KBM-7 (cell line): Measurements from ENCODE around the gene DOCK6.

Source experiments
- DNase-seq: peaks from one replicate; pipeline ENCODE4 v3.0.0-alpha.2; 2015
- in situ Hi-C: fragments of 300-500 bp; cut with MboI; formaldehyde crosslinking; loops from 2 replicates; pipeline ENCODE4 v1.14.3; 2020; ENCODE audit warnings: low sequenced_read_pairs, low pct_unique_long_range_greater_than_20kb, mixed read lengths

DOCK6 gene

DNA sequence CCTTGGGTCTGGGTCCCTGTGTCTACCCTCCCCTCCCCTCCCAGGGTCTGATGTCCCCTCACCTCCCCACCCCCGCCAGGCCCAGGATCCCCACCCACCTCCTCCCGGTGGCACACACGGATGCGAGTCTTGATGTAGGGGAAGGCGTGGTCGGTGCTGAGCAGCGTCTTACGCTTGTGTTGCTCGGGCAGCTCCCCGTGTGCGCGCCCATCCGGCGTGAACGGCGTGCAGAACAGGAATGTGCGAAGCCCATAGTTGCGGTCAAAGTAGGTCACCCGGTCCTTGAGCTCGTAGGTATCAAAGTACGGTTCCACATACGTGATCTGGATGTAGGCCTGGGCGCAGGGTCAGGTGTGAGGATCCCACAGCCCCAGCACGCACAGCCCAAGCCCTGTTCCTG, 60.5 kb downstream of the DOCK6 start:
- in situ Hi-C loops: no loop called here

DNA sequence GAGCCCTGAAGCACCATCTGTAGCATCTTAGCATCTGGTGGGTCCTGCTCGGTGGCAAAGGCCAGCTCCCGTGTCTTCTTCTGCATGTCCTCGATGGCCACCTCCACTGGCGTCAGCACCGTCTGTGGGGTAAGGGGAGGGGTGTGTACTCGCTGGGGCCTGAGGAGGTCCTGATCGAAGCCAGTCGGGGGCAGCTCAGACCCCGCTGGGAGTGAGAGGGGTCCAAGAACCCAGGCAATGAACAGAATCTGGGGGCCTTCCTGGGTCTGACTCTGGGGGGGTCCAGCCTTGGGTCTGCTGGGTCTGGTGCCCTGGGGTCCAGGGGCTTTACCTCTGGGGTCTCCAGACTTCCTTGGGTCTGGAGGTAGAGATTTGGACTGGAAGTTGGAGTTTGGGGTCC, 61.4 kb downstream of the DOCK6 start:
- no peak for DNase-seq
- in situ Hi-C loops: no loop called here

More for the DNA sequence above, 60.5 kb downstream of the DOCK6 start:
- DNase-seq: no peak

DNA sequence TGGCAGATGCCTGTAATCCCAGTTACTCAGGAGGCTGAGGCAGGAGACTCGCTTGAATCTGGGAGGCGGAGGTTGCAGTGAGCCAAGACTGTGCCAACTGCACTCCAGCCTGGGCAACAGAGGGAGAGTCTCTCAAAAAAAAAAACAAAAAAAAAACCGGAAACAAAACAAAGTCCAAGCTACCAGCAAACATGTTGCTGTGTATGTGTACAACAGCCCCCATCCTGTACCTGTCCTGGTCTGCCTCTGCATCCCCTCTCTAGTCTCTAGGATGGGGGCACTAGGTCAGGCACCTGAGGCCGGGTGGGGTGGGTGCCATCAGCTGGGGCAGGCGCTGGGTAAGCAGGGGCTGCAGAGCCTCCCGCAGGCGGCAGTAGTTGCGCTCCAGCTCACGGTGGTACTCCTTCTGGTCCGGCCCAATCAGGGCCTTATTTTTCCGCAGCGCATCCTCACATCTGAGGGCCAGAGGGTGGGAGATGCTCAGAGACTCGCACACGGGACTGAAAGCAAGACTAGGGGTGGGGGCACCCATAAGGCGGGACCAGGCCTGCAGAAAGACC, 62.2 kb downstream of the DOCK6 start:
- no peak for DNase-seq
- in situ Hi-C loops: no loop called here

DNA sequence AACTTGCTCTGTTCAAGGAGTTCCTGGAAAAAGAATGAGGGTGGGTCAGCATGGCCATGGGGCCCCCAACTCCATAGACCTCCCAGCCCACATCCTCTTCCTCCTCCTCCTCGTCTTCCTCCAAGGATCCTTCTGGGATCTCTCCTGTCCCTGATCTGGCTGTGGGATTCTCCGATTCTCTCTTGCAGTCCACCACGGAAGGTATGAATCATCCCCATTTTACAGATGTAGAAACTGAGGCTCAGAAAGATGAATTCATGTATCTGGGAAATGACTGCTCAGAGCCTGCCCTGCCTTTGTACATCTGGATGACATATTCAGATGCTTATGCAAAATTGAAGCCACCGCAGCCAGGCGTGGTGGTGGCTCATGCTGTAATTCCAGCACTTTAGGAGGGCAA, 62.8 kb downstream of the DOCK6 start:
- in situ Hi-C loops: no loop called here
- no peak for DNase-seq

DNA sequence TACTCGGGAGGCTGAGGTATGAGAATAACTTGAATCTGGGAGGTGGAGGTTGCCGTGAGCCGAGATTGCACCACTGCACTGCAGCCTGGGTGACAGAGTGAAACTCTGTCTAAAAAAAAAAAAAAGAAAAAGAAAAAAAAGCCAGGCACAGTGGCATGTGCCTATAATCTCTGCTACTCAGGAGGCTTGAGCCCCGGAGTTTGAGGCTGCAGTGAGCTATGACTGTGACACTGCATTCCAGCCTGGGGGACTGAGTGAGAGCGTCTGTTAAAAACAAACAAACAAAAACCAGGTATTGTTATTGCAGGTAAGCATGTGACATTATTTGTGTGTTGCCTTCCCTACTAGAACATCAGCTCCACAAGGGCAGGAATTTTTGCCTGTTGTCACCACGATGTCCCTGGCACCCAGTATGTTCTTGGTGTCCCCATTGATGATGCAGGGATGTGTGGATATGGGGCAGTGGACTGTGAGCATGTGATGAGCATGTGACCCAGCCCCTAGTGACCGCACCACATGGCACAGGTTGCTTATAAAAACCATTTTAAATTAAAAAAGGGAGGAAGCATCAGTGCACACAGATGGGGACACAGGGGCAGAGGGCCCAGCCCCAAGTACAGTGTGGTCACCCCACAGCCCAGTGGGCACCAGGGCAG, 63.4 kb downstream of the DOCK6 start:
- in situ Hi-C loops: no loop called here
- no peak for DNase-seq

DNA sequence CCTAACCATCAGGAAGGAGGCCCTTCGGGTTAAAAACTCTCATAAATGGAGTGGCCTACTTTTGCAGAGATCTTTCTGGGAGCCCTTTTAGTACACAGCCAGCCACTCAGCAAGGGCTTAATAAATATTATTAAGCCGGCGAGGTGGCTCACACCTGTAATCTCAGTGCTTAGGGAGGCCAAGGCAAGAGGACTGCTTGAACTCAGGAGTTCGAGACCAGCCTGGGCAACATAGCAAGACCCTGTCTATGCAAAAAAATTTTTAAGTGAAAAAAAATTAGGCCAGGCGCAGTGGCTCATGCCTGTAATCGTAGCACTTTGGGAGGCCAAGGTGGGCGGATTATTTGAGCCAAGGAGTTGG, 64.2 kb downstream of the DOCK6 start:
- in situ Hi-C loops: no loop called here

DNA sequence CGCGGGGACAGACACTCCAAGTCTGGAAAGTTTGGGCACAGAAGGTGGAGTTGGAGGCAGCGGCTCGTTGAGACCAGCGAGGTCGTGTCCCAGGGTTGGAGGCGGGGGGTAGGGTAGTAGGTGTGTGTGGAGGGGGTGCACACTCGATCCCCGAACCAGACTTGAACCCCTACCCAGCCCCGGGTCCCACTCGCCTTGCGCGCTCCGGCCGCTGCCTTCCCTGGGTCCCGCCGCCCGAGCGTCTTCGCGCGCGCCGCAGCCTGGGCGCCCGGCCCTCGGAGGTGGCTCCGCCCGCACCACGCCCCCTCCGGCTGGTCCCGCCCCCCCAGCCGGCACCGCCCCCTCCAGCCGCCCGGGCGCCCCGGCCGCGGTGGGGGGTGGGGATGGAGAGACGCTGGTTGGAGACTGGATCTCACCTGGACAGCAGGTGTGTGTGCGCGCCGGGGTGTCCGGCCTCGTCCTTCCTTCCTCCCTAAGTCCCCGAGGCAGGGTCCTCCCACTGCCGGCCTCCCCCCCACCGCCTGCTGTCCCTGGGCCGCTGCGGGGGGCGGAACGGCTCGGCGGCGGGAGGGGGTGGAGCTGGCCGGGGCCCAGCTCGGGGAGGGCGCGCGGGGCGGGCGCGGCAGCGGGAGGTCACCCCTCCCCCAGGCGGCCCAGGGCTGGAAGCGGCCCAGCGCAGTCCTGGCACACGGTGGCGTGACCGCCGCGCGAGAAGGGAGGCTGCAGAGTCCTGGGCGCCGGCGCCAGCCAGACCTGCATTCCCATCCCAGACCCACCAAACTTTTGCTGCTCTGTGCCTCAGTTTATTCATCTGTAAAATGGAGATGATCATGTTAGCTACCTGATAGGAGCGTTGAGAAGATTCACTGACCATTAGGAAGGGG, 64.8 kb downstream of the DOCK6 start, which contains the start of gene KANK2:
Gene KANK2 (minus strand): TSS at position 255 of the 884 bp plus-strand sequence. CDS start 3,034 bp downstream, outside the sequence.
- peak; percentile 69 for DNase-seq
- in situ Hi-C loops: no loop called here

More for the DNA sequence above, 64.2 kb downstream of the DOCK6 start:
- DNase-seq: no peak

DNA sequence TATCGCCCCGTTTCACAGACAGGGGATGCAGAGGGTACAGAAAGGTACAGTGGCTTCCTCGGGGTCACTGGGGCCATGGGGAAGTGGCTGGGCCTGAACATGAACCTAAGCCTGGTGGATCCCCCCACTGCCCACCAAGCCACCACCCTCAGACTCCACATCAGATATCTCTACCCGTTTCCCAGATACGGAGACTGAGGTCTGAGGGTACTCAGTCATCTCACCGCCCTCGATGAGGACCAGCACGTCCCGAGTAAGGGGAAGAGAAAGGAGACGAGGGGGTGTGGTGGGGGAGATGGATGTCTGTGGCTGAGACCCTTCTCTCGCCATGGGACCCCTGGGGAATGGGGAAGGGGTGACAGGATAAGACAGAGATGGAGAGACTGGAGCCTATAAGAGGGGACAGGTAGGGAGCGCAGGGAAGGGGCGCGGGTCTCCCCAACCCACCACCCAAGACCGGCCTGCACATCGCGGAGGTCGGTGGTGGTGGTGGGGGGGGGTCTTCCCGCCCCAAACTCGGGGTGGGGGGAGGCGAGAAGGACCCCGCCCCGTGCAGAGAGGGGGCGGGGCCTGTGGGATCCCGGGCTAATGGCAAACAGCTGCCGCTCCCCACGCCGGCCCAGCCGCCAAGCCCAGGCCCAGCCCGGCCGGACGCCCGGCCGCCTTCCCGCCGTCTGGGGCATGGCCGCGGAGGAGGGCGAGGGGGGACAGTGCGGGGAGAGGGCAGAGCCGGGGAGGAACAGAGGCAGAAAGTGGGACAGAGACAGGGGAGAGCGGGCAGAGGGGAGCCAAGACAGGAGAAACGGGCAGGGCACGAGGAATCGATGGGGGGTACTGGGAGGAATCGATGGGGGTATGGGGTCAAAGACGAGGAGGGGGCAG, 65.7 kb downstream of the DOCK6 start:
- no peak for DNase-seq

DNA sequence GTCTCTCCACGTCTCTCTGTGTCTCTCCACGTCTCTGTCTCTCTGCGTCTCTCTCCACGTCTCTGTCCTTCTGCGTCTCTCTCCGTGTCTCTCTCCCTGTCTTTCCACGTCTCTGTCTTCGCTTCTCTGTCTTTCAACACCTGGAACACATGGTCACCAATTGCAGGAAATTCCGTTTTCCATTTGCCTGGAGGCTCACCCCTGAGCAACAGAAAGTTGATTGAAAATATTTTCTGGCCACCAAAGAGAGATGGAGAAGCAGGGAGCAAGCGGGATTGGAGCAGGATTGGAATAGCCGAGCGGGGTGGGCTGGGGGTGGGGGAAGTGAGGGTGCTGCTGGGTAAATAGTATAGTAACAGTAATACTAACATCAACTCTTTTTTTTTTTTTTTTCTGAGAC, 66.6 kb downstream of the DOCK6 start:
- no peak for DNase-seq
- in situ Hi-C loops: no loop called here

More for the DNA sequence above, 65.7 kb downstream of the DOCK6 start:
- in situ Hi-C loops: no loop called here

DNA sequence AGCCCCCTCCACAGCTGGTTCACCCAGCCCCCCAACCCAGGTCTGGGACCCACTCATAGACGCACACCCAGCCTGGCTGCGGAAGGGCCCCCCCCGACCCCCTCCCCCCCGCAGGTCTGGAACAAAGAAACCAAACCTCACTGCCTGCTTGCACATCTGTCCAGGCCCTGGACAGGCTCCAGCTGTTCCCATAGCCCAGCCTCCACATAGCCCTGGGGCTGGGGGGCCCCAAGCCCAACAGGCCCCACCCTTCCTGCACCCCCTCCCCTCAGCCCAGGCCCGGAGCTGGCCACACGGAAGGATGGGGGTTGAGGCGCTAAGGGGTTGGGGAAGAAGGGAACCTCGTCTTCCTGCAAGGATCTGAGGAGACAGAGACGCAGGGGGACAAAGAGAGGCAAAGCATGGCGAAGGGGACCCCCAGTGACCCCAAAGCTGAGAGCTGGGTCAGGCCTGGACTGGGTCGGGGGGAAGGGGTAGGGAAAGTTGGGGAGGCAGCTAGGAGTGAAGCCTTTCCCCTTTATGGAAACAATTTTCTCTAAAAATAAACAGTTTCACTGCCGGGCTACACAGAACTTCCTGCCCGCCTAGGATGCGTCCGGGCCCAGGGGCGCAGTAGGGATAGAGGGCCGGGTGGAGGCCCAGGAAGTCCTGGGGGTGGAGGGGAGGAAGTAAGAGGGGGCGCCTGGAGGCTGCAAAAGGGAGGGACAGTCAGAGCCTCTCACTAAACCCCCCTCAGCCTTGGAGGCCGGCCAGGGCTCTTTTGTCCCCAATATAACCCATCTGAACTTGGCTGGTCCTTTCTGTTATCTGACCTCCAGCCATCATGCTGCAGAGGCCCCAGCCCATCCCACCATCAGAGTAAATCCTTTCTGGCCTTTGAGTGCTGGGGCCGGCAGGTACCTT, 67.4 kb downstream of the DOCK6 start:
- DNase-seq: no peak
- in situ Hi-C loops: no loop called here

DNA sequence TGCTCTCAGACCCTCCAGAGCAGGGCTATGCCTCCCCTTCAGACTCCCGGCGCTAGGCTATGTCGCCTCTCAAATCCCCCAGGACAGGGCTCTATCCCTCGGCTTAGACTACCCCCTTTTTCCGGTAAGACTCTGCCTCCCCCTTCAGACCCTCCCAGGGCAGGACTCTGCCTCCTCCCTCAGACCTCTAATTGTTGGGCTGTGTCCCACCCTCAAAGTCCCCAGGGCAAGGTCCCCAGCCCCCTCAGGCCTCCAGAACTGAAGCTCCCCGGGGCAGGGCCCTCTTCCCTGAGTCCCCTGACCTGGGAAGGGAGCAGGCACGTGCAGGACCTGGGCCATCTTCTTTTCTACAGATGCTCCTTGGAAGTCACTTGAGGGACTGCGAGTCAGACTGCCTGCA, 68.2 kb downstream of the DOCK6 start:
- in situ Hi-C loops: no loop called here

DNA sequence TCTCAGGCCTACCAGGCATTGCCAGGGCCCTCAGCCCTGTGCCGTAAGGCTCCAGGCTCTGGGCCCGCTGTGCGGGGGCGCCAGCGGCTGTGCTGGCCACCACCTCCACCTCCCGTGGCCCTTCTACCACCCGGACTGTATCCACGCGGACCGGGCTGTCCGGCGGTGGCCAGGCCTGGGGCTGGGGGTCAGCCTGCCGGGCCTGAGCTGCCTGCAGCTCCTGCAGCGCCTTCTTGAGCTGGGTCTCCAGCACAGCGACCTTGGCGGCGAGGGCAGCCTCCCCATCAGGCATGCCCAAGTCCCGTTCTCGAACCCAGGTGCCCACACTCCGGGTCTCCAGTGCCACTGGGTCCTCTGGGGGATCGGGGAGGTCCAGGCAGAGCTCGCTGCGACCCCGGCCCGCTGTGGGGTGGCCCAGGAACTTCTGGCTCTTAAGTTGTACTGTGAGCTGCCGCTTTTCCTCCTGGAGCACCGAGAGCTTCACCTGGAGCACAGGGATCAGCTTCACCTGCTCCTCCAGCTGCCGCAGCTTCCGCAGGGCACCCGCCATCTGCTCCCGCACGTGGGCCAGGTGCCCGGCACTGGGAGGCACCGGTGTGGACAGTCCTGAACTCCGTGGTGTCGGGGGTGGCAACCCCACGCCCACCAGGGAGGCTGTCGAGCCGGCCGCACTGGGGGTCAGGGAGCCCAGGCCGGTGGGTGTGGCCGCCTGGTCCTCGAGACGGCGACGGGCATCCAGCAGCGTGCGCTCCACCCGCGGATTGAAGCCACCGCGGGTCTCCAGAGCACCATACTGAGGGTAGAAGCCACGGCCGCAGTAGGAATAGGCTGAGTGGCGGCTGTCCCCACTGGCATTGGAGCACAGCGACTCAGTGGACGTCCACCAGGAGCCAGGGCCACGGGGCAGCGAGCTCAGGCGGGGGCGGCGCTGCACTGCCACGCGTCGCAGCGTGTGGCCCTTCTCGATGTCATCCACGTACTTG, 69.1 kb downstream of the DOCK6 start:
- DNase-seq: no peak

More for the DNA sequence above, 68.2 kb downstream of the DOCK6 start:
- no peak for DNase-seq

DNA sequence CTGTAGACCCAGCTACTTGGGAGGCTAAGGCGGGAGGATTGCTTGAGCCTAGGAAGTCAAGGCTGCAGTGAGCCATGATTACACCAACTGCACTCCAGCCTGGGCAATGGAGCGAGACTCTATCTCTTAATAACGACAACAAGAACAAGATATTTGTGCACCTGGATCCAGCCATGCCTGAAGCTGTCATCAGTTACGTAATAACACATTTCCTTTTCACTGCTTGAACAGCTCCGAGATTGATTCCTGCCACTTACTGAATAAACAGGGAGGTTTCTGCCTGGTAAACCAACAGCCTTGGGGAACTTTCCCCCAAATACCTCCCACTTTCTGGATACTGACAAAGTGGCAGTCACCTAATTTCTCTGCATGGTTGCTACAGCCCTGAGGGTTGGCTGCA, 70.4 kb downstream of the DOCK6 start:
- DNase-seq: peak; percentile 33
- in situ Hi-C loops: no loop called here

More for the DNA sequence above, 69.1 kb downstream of the DOCK6 start:
- in situ Hi-C loops: no loop called here

DNA sequence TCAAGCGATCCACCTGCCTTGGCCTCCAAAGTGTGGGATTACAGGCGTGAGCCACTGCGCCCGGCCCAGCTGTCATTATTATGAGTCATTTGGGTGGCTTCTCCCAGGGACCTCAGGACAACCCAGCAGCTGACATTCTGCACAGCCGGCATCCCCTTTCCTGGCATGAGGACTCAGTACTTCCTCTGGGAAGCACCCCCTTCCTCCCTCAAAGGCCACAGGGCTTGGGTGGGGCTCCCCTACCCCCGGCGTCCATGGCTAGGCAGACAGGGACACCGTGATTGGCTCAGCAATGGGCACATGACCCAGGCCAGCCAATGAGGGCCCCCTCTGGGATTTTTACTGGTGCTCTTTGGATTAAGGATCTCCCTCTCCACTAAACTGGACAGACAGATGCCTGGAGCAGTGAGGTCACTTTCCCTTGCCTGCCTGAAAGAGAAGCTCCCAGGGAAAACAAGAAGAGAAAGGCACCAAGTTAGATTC, 71.0 kb downstream of the DOCK6 start:
- no peak for DNase-seq
- in situ Hi-C loops: no loop called here

DNA sequence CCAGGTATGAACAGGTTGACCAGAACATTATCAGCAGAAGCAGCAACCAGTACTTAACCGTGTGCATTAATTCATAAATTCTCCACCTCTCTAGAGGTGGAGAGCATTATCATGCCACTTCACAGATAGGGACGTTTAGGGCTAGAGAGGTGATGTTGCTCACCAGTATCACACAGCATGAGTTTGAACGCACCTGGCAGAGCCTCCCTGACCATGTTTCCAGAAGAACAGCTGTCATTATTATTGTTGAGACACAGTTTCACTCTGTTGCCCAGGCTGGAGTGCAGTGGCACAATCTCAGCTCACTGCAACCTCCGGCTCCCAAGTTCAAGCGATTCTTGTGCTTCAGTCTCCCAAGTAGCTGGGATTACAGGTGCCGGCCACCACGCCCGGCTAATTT, 71.8 kb downstream of the DOCK6 start:
- DNase-seq: no peak
- in situ Hi-C loops: no loop called here

DNA sequence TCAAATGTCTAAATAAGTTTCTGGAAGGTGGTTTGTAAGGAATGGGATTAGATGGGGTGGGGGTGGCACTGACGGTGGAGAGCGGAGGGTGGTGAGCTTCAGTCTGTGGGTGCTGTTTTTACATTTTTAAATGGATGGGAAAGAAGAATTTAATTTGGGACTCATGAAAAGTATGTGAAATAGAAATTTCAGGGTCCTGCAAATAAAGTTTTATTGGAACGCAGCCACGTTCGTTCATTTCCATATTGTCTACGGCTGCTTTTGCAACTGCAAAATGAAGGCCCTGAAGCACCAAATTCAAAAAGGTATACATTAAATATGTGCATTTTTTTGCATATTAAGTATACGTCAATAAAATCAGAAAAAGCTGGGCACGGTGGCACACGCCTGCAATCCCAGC, 74.9 kb downstream of the DOCK6 start:
- DNase-seq: no peak
- in situ Hi-C loops: no loop called here

DNA sequence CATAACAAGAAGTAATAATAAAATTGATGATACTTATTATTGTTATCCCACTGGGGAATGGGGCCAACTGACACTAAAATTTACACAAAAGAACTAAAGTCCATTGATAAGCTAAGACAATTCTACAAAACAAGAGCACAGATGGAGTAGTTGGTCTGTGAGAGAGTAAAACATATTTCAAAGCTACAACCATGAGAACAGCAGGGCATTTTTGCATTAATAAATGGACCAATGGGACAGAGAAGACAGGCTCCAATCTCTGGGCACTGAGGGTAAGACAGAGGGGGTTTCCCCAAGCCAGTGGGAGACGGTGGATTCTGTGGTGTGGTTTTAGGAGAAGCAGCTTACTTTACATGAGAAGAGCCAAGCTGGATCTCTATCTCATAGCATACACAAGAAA, 79.3 kb downstream of the DOCK6 start:
- no peak for DNase-seq
- in situ Hi-C loops: no loop called here
